ENCODE data around the gene ATXN7L1.
"Not testable (repeated sequence)": the region's sequence is repeated elsewhere in the genome, so short reads cannot be mapped to it uniquely, and the experiment has no call there.

The ATXN7L1 gene

GRCh38 chr7:105794741-105795729, 81.4 kb downstream of the ATXN7L1 start:
- DNase-seq (ENCODE audit: insufficient read length): no peak
- TF ChIP-seq TAF1 (IDR thresholded peaks at IDR 0.05; ENCODE audit: borderline replicate concordance, low read depth, low read length): no peak
- no peak for TF ChIP-seq POLR2AphosphoS5 (IDR thresholded peaks at IDR 0.05; ENCODE audit: low read depth, low read length)
- TF ChIP-seq POLR2A (IDR thresholded peaks at IDR 0.05; ENCODE audit: low read depth, low read length): no peak
- FAIRE-seq: no peak

- no peak for TF ChIP-seq POLR2AphosphoS5 (IDR thresholded peaks at IDR 0.05; ENCODE audit: low read depth, low read length)
- no peak for TF ChIP-seq TAF1 (IDR thresholded peaks at IDR 0.05; ENCODE audit: borderline replicate concordance, low read depth, low read length)
- TF ChIP-seq POLR2A (IDR thresholded peaks at IDR 0.05; ENCODE audit: low read depth, low read length): no peak
- DNase-seq (ENCODE audit: insufficient read length): no peak
- FAIRE-seq: no peak
Measured at GRCh38 chr7:105792488-105793370, 83.7 kb downstream of the ATXN7L1 start.

GRCh38 chr7:105791926-105792325, 84.5 kb downstream of the ATXN7L1 start:
- DNase-seq (ENCODE audit: insufficient read length) (no peak), FAIRE-seq (no peak)
- no peak for TF ChIP-seq POLR2A (IDR thresholded peaks at IDR 0.05; ENCODE audit: low read depth, low read length)
- no peak for TF ChIP-seq POLR2AphosphoS5 (IDR thresholded peaks at IDR 0.05; ENCODE audit: low read depth, low read length)
- TF ChIP-seq TAF1 (IDR thresholded peaks at IDR 0.05; ENCODE audit: borderline replicate concordance, low read depth, low read length): no peak

GRCh38 chr7:105790996-105791395, 85.4 kb downstream of the ATXN7L1 start:
- TF ChIP-seq POLR2AphosphoS5 (IDR thresholded peaks at IDR 0.05; ENCODE audit: low read depth, low read length): no peak
- no peak for TF ChIP-seq POLR2A (IDR thresholded peaks at IDR 0.05; ENCODE audit: low read depth, low read length)
- no peak for TF ChIP-seq TAF1 (IDR thresholded peaks at IDR 0.05; ENCODE audit: borderline replicate concordance, low read depth, low read length)
- DNase-seq (ENCODE audit: insufficient read length): no peak
- FAIRE-seq: no peak

- DNase-seq (ENCODE audit: insufficient read length); FAIRE-seq: not testable (repeated sequence)
Measured at GRCh38 chr7:105790452-105790851, 85.9 kb downstream of the ATXN7L1 start.

GRCh38 chr7:105788816-105789349, 87.5 kb downstream of the ATXN7L1 start:
- DNase-seq (ENCODE audit: insufficient read length) (no peak), FAIRE-seq (no peak)
- TF ChIP-seq POLR2AphosphoS5 (IDR thresholded peaks at IDR 0.05; ENCODE audit: low read depth, low read length) (no peak), POLR2A (IDR thresholded peaks at IDR 0.05; ENCODE audit: low read depth, low read length) (no peak), TAF1 (IDR thresholded peaks at IDR 0.05; ENCODE audit: borderline replicate concordance, low read depth, low read length) (no peak)

- TF ChIP-seq TAF1 (IDR thresholded peaks at IDR 0.05; ENCODE audit: borderline replicate concordance, low read depth, low read length): no peak
- no peak for TF ChIP-seq POLR2AphosphoS5 (IDR thresholded peaks at IDR 0.05; ENCODE audit: low read depth, low read length)
- no peak for TF ChIP-seq POLR2A (IDR thresholded peaks at IDR 0.05; ENCODE audit: low read depth, low read length)
- no peak for DNase-seq (ENCODE audit: insufficient read length)
- no peak for FAIRE-seq
Measured at GRCh38 chr7:105788356-105788755, 88.0 kb downstream of the ATXN7L1 start.

GRCh38 chr7:105787793-105788192, 88.6 kb downstream of the ATXN7L1 start:
- no peak for FAIRE-seq
- DNase-seq (ENCODE audit: insufficient read length): no peak
- TF ChIP-seq TAF1 (IDR thresholded peaks at IDR 0.05; ENCODE audit: borderline replicate concordance, low read depth, low read length): no peak
- no peak for TF ChIP-seq POLR2AphosphoS5 (IDR thresholded peaks at IDR 0.05; ENCODE audit: low read depth, low read length)
- TF ChIP-seq POLR2A (IDR thresholded peaks at IDR 0.05; ENCODE audit: low read depth, low read length): no peak

GRCh38 chr7:105786520-105787470, 89.6 kb downstream of the ATXN7L1 start:
- TF ChIP-seq TAF1 (IDR thresholded peaks at IDR 0.05; ENCODE audit: borderline replicate concordance, low read depth, low read length) (no peak), POLR2A (IDR thresholded peaks at IDR 0.05; ENCODE audit: low read depth, low read length) (no peak), POLR2AphosphoS5 (IDR thresholded peaks at IDR 0.05; ENCODE audit: low read depth, low read length) (no peak)
- FAIRE-seq: no peak

GRCh38 chr7:105782391-105783042, 93.9 kb downstream of the ATXN7L1 start:
- no peak for FAIRE-seq
- TF ChIP-seq TAF1 (IDR thresholded peaks at IDR 0.05; ENCODE audit: borderline replicate concordance, low read depth, low read length) (no peak), POLR2A (IDR thresholded peaks at IDR 0.05; ENCODE audit: low read depth, low read length) (no peak), POLR2AphosphoS5 (IDR thresholded peaks at IDR 0.05; ENCODE audit: low read depth, low read length) (no peak)
- no peak for DNase-seq (ENCODE audit: insufficient read length)

More at GRCh38 chr7:105786520-105787470, 89.6 kb downstream of the ATXN7L1 start:
- DNase-seq (ENCODE audit: insufficient read length): no peak
